Central memory CD8-positive, alpha-beta T cell (primary cell): ENCODE measurements around the gene RIPK1.
"Not testable (repeated sequence)": the region's sequence is repeated elsewhere in the genome, so short reads cannot be mapped to it uniquely, and the experiment has no call there.

Experiments
- ATAC-seq: fragments of 150-1000 bp; cut with Tn5 transposase; replicated peaks from 2 replicates; pipeline ENCODE4 v1.10.0; 2022; ENCODE audit warnings: mild to moderate bottlenecking, moderate FRiP score, moderate number of reproducible peaks; ENCODE audit not compliant: poor library complexity, severe bottlenecking; ENCODE audit errors: extremely low read depth
- DNase-seq, 2 donors: peaks; one replicate each; pipeline ENCODE4 v3.0.0; 2021; ENCODE audit warnings: low spot score in 2 of 2
- H3K27ac Mint-ChIP-seq: one replicate; pipeline ENCODE4 v1.8.0; 2022; ENCODE audit warnings: low read depth, mild to moderate bottlenecking, moderate library complexity, mixed read lengths
- H3K27me3 Mint-ChIP-seq: one replicate; pipeline ENCODE4 v1.8.0; 2022; ENCODE audit warnings: mixed read lengths
- H3K36me3 Mint-ChIP-seq: one replicate; pipeline ENCODE4 v1.8.0; 2022; ENCODE audit warnings: mild to moderate bottlenecking, moderate library complexity, mixed read lengths; ENCODE audit not compliant: insufficient read depth
- H3K4me1 Mint-ChIP-seq: one replicate; pipeline ENCODE4 v1.8.0; 2022; ENCODE audit warnings: mixed read lengths
- H3K4me3 Mint-ChIP-seq: one replicate; pipeline ENCODE4 v1.8.0; 2022; ENCODE audit warnings: mild to moderate bottlenecking, moderate library complexity, mixed read lengths
- H3K9me3 Mint-ChIP-seq: one replicate; pipeline ENCODE4 v1.8.0; 2022; ENCODE audit warnings: mixed read lengths

The RIPK1 gene

DNA sequence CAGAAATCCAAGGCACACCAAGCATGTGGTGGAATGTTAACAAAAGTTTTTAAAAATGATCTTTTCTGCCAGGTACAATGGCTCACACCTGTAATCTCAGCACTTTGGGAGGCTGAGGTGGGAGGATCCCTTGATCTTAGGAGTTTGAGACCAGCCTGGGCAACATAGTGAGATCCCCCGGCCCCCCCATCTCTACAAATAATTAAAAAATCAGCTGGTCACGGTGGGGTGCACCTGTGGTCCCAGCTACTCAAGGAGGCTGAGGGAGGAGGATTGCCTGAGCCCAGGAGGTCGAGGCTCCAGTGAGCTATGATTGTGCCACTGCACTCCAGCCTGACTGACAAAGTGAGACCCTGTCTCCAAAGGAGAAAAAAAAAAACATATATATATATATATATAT lies 8.0 kb downstream of the RIPK1 start:
- Mint-ChIP-seq H3K27ac (peak overlapping the region; percentile 89), H3K36me3 (peaks cover 48% of the 10 kb centered on the region), H3K4me1 (peaks cover 78% of the 10 kb centered on the region)

DNA sequence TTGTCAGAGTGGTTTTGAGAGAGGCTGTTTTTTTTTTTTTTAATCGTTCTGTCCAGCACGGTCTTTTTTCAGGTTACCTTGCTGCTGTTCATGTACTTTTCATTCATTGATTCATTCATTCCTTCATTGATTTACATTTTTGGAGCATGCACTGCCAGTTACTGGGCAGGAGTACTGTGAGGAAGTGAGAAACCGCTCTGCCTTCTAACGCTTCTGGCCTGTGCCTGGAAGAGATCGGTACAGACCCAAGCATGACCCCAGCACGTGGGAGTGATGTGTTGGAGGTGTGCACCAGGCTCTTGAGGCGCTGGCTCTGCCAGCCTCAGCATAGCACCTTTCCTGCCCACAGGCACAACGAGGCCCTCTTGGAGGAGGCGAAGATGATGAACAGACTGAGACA lies 9.1 kb downstream of the RIPK1 start:
- Mint-ChIP-seq H3K4me3 (peak overlapping the region; percentile 13), H3K27ac (peak overlapping the region; percentile 83)

More for the DNA sequence above, 8.0 kb downstream of the RIPK1 start:
- H3K27me3 Mint-ChIP-seq, result no peaks in the 10 kb centered on the region
- DNase-seq, result no peak
- H3K9me3 Mint-ChIP-seq, result no peaks in the 10 kb centered on the region
- peak overlapping the region; percentile 61 for H3K4me3 Mint-ChIP-seq
- no peak for ATAC-seq

DNA sequence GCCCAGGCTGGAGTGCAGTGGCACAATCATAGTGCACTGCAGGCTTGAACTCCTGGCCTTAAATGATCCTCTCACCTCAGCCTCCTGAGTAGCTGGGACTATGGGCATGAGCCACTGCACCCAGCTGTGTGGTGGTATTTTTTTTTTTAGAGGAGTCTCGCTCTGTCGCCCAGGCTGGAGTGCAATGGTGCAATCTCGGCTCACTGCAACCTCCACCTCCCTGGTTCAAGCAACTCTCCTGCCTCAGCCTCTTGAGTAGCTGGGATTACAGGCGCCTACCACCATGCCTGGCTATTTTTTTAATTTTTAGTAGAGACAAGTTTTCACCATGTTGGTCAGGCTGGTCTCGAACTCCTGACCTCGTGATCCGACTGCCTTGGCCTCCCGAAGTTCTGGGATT lies 10.7 kb downstream of the RIPK1 start:
- not testable (repeated sequence) for H3K9me3 Mint-ChIP-seq, H3K27me3 Mint-ChIP-seq, H3K4me3 Mint-ChIP-seq, ATAC-seq, DNase-seq, H3K27ac Mint-ChIP-seq
- H3K36me3 Mint-ChIP-seq, result peaks cover 62% of the 10 kb centered on the region
- peaks cover 66% of the 10 kb centered on the region for H3K4me1 Mint-ChIP-seq

More for the DNA sequence above, 9.1 kb downstream of the RIPK1 start:
- Mint-ChIP-seq H3K36me3 (peaks cover 52% of the 10 kb centered on the region), H3K9me3 (no peaks in the 10 kb centered on the region), H3K4me1 (peaks cover 76% of the 10 kb centered on the region), H3K27me3 (no peaks in the 10 kb centered on the region)
- DNase-seq, result no peak
- no peak for ATAC-seq

DNA sequence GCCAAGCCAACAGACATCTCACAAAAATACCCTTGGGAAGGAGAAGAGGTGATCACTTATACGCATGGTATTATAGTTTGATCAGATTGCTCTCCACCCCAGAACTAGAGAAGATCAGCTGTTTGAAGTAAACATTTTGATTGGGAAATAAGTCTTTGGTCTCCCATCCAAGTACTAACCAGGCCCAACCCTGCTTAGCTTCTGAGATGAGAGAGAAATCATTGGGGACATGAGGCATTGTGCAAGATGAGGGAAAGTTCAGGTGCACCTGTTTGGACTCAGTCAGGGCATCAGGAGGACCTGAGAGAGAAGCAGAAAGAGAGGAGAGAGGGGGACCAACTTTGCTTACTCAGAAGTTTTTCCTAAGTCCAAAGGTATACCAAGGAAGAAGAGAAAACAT lies 11.4 kb downstream of the RIPK1 start:
- ATAC-seq (no peak), DNase-seq (no peak)
- Mint-ChIP-seq H3K27me3 (no peaks in the 10 kb centered on the region), H3K9me3 (no peaks in the 10 kb centered on the region), H3K36me3 (peaks cover 68% of the 10 kb centered on the region), H3K4me1 (peaks cover 62% of the 10 kb centered on the region), H3K27ac (peak overlapping the region; percentile 16), H3K4me3 (no peak overlapping the region)

DNA sequence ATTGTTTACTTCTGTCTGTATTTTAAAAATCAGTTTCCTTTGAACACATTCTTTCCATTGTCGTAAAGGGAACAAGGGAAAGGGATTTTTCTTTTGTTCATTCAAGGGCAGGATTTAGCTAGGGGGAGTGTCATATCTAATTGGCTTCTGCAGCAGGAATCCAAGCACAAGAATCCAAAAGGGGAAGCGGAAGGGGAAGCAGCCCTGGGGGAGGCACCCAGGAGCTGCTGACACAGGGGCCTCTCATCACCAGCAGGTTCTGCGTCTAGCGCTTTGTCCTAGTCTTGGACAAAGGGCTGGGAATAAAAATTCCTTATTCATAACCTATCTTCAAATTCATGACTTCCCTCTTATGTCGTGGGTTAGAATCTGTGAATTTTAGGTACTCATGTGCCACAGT lies 13.7 kb downstream of the RIPK1 start:
- ATAC-seq, result no peak
- Mint-ChIP-seq H3K9me3 (no peaks in the 10 kb centered on the region), H3K4me1 (peaks cover 39% of the 10 kb centered on the region), H3K4me3 (no peak overlapping the region), H3K27ac (no peak overlapping the region), H3K27me3 (no peaks in the 10 kb centered on the region), H3K36me3 (peaks cover 77% of the 10 kb centered on the region)
- no peak for DNase-seq

DNA sequence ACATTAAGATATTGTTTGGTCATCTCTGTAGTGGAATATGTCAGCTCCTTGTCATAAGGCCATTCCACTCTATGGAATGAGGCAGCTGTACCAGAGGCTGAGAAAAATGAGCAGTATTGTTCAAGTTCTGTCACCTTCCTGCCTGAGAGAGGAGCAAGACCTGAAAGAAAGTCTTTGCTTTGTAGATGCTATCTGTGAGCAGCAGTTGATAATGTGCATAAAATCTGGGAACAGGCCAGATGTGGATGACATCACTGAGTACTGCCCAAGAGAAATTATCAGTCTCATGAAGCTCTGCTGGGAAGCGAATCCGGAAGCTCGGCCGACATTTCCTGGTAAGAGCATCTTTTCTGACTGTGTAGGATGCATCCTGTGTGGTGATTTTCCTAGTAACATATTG lies 16.8 kb downstream of the RIPK1 start:
- Mint-ChIP-seq H3K4me3 (no peak overlapping the region), H3K27me3 (no peaks in the 10 kb centered on the region), H3K27ac (no peak overlapping the region), H3K4me1 (peaks cover 33% of the 10 kb centered on the region), H3K36me3 (peaks cover 75% of the 10 kb centered on the region), H3K9me3 (no peaks in the 10 kb centered on the region)
- no peak for DNase-seq
- no peak for ATAC-seq

DNA sequence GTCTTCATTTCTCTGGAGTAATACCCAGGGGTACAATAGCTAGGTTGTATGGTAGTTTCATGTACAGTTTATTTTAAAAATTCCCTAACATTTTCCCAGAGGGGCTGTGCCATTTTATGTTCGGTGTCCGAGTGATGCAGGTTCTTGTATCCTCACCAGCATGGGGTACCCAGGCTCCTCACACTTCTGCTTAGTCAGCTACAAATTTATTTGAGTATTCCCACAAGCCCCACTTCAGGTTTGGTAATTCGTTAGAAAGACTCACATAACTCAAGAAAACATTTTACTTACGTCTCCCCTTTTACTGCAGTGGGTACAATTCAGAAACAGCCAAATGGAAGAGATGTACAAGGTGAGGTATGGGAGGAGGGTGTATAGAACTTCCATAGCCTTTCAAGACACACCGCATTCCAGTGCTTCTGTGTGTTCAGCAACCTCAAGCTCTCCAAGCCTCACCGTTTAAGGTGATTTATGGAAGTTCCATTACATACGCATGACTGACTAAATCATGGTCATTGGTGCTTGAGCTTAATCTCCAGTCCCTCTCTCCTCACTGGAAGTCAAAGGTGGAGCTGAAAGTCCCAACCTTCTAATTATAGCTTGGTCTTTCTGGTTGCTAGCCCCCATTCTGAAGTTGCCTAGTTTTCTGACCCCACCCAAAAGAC lies 18.1 kb downstream of the RIPK1 start:
- H3K9me3 Mint-ChIP-seq, result no peaks in the 10 kb centered on the region
- H3K27me3 Mint-ChIP-seq, result no peaks in the 10 kb centered on the region
- DNase-seq, result no peak
- H3K4me3 Mint-ChIP-seq, result no peak overlapping the region
- H3K36me3 Mint-ChIP-seq, result peaks cover 70% of the 10 kb centered on the region
- H3K27ac Mint-ChIP-seq, result no peak overlapping the region
- no peak for ATAC-seq
- peaks cover 24% of the 10 kb centered on the region for H3K4me1 Mint-ChIP-seq

DNA sequence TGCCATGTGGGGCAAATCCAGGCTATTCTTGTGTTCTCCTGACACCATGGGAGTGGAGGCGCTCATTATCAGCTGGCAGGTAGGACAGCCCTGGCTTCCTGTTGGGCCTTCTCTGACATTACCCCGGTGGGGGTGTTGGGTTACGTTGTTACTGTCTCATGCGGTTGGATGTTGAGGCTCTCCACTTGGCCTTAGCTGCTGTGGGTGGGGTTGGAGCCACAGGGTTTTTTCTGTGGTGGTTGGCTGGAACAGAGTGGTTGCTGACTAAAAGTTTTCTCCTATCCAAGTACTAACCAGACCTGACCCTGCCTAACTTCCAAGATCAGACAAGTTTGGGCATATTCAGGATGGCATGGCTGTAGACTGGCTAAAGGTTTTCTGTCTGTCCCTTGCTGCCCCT lies 20.2 kb downstream of the RIPK1 start:
- peaks cover 56% of the 10 kb centered on the region for H3K36me3 Mint-ChIP-seq
- no peaks in the 10 kb centered on the region for H3K27me3 Mint-ChIP-seq
- ATAC-seq (peak; percentile 32), DNase-seq (no peak)
- no peak overlapping the region for H3K27ac Mint-ChIP-seq
- H3K4me3 Mint-ChIP-seq, result no peak overlapping the region
- H3K4me1 Mint-ChIP-seq, result peaks cover 18% of the 10 kb centered on the region
- no peaks in the 10 kb centered on the region for H3K9me3 Mint-ChIP-seq

DNA sequence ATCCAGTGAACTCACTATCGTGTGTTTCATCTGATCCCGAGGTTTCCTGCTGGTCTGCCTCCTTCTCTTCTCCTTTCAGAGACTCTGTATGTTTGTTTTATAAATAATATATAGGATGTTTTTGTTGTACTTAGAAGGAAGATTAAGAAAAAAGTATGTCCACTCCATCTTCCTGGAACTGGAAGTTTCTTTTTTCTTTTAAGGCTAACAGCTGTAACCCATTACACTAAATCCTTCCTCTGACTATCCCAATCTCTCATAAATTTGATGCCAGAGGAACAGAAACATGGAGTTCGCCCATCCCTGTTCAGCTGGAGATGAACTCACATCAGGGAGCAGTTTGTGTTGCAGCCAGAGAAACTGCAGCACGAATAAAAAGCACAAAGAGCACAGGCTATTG lies 20.7 kb downstream of the RIPK1 start:
- no peak for DNase-seq
- Mint-ChIP-seq H3K9me3 (no peaks in the 10 kb centered on the region), H3K27me3 (no peaks in the 10 kb centered on the region), H3K27ac (no peak overlapping the region), H3K4me3 (no peak overlapping the region), H3K36me3 (peaks cover 52% of the 10 kb centered on the region), H3K4me1 (peaks cover 18% of the 10 kb centered on the region)
- no peak for ATAC-seq

DNA sequence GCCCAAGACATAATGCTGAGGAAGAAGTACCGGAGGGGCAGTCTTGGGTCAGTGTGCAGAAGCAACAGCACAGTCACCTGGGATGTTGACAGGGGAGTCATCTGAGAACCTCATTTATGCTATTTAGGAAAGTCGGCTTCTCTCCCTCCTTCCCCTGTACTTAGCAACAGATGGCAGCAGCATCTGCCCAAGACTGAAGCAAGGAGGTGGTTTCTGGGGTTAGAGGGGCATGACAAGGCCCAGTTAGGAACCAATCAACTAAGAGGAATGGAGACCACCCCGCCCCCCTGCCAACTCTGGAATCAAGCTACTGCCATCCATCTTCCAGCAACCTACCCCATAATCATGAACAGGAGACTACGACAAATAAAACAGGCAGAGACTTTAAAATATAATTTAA lies 21.7 kb downstream of the RIPK1 start:
- DNase-seq, result no peak
- no peaks in the 10 kb centered on the region for H3K27me3 Mint-ChIP-seq
- peaks cover 18% of the 10 kb centered on the region for H3K4me1 Mint-ChIP-seq
- H3K4me3 Mint-ChIP-seq, result no peak overlapping the region
- H3K9me3 Mint-ChIP-seq, result no peaks in the 10 kb centered on the region
- H3K27ac Mint-ChIP-seq, result peak overlapping the region; percentile 70
- no peak for ATAC-seq
- H3K36me3 Mint-ChIP-seq, result peaks cover 48% of the 10 kb centered on the region

DNA sequence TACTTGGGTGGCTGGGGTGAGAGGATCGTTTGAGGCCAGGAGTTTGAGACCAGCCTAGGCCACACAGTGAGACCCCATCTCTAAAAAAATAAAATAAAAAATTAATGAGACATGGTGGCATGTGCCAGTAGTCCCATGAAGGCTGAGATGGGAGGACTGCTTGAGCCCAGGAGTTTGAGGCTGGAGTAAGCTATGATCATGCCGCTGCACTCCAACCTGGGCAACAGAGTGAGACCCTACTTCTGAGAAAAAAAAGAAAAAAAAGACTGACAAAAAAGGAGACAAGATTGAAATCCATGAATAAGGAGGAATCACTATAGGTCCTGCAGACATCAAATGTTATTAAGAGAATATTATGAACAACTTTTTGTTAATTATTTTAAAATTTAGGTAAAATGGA lies 26.5 kb downstream of the RIPK1 start:
- Mint-ChIP-seq H3K9me3 (no peaks in the 10 kb centered on the region), H3K36me3 (peaks cover 41% of the 10 kb centered on the region), H3K4me3 (no peak overlapping the region), H3K4me1 (peaks cover 8% of the 10 kb centered on the region), H3K27me3 (no peaks in the 10 kb centered on the region), H3K27ac (peak overlapping the region; percentile 77)
- DNase-seq (no peak), ATAC-seq (no peak)

DNA sequence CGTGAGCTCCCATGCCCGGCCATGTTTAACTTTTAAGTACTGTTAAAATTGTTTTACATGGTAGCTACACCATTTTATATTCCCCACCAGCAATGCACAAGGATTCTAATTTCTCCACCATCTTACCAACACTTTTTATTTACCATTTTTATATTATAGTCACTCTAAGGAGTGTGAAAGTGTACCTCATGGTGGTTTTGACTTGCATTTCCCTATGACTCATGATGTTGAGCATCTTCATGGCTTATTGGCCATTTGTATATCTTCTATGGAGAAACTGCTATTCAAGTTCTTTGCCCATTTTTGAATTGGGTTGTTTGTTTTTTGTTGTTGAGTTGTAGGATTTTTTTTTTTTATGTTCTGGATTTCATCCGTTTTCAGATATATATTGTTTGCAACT lies 34.6 kb downstream of the RIPK1 start:
- Mint-ChIP-seq H3K4me1 (peaks cover 15% of the 10 kb centered on the region), H3K36me3 (peaks cover 75% of the 10 kb centered on the region), H3K27ac (no peak overlapping the region), H3K9me3 (no peaks in the 10 kb centered on the region), H3K4me3 (no peak overlapping the region), H3K27me3 (no peaks in the 10 kb centered on the region)
- DNase-seq, result no peak
- ATAC-seq, result no peak

DNA sequence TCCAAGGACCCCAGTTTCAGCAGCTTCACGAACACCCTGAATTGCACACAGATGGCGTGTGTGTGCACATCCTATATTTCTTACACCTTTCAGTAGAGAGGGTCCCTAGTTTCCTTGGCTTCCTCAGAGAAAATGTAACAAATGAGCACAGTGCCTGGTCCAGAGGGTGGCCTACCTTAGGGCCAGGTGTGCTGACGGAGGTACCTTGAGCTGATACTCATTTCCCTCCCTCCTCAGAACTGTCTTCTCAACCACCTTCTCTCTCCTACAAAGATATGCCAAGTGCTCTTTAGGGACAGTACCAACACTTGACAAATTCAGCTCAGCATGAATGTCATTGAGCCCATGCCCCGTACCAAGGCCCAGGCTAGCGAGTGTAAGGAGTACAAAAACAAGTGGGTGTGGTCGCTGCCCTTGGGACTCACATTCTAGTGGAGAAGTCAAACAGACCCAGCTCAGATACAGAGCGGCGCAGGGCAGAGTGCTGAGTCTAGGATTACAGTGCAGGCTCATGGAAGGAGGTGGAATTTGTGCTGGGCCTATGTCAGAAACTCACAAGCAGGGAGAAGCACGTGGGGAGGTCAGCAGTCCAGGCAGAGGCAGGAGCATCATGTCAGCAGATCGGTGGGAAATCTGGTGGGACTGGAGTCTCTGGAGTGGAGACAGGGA lies 40.6 kb downstream of the RIPK1 start:
- no peaks in the 10 kb centered on the region for H3K9me3 Mint-ChIP-seq
- H3K27ac Mint-ChIP-seq, result no peak overlapping the region
- H3K36me3 Mint-ChIP-seq, result peaks cover 75% of the 10 kb centered on the region

More for the DNA sequence above, 40.6 kb downstream of the RIPK1 start:
- Mint-ChIP-seq H3K4me1 (peaks cover 16% of the 10 kb centered on the region), H3K4me3 (no peak overlapping the region), H3K27me3 (no peaks in the 10 kb centered on the region)
- DNase-seq, result no peak
- ATAC-seq, result no peak
